Endometrial microvascular endothelial cells (primary cell): ENCODE measurements around the gene GNAI1. TPM values are rescaled to one million over a fixed set of nuclear protein-coding genes. Genes with fewer than 3 reads are reported as not detected.

ENCODE experiments used
- in situ Hi-C: cut with HindIII; loops from 2 replicates; pipeline ENCODE4 v1.10.0; 2017; ENCODE audit warnings: low sequenced_read_pairs, low pct_unique_long_range_greater_than_20kb; ENCODE audit errors: inconsistent ontology term
- total RNA-seq: library from RNA; depleted of rRNA; stranded (reverse); fragments of >200 nt; gene quantifications from one replicate; pipeline ENCODE4 v1.2.3, GENCODE V29; 2015; ENCODE audit errors: inconsistent ontology term

The GNAI1 gene
- total RNA-seq, 1 donor from 2014 or later: 25.3 TPM

- in situ Hi-C loops: no loop called here
Observed at GRCh38 chr7:80187279-80187678, 52.6 kb downstream of the GNAI1 start.

- in situ Hi-C loops: no loop called here
Observed at GRCh38 chr7:80187727-80188126, 53.1 kb downstream of the GNAI1 start.

- in situ Hi-C loops: no loop called here
Observed at GRCh38 chr7:80189638-80190037, 55.0 kb downstream of the GNAI1 start.

- in situ Hi-C loops: no loop called here
Observed at GRCh38 chr7:80197627-80198026, 63.0 kb downstream of the GNAI1 start.

GRCh38 chr7:80199051-80199450, 64.4 kb downstream of the GNAI1 start:
- in situ Hi-C loops: no loop called here

GRCh38 chr7:80204454-80204853, 69.8 kb downstream of the GNAI1 start:
- in situ Hi-C loops: no loop called here

- in situ Hi-C loops: no loop called here
Observed at GRCh38 chr7:80204919-80205318, 70.3 kb downstream of the GNAI1 start.

- in situ Hi-C loops: no loop called here
Observed at GRCh38 chr7:80206763-80207162, 72.1 kb downstream of the GNAI1 start.

GRCh38 chr7:80207501-80207900, 72.9 kb downstream of the GNAI1 start:
- in situ Hi-C loops: no loop called here

GRCh38 chr7:80208700-80209099, 74.1 kb downstream of the GNAI1 start:
- in situ Hi-C loops: no loop called here

GRCh38 chr7:80210400-80210799, 75.8 kb downstream of the GNAI1 start:
- in situ Hi-C loops: no loop called here

- in situ Hi-C loops: no loop called here
Observed at GRCh38 chr7:80213814-80214213, 79.2 kb downstream of the GNAI1 start.

- in situ Hi-C loops: no loop called here
Observed at GRCh38 chr7:80215734-80216133, 81.1 kb downstream of the GNAI1 start.

GRCh38 chr7:80216996-80217842, 82.6 kb downstream of the GNAI1 start:
- in situ Hi-C loops: no loop called here

GRCh38 chr7:80218723-80219122, 84.1 kb downstream of the GNAI1 start:
- in situ Hi-C loops: no loop called here

GRCh38 chr7:80220022-80220634, 85.5 kb downstream of the GNAI1 start:
- in situ Hi-C loops: no loop called here

GRCh38 chr7:80224415-80224814, 89.8 kb downstream of the GNAI1 start:
- in situ Hi-C loops: no loop called here

GRCh38 chr7:80225361-80225760, 90.7 kb downstream of the GNAI1 start:
- in situ Hi-C loops: no loop called here

GRCh38 chr7:80226629-80227028, 92.0 kb downstream of the GNAI1 start:
- in situ Hi-C loops: no loop called here

- in situ Hi-C loops: no loop called here
Observed at GRCh38 chr7:80230327-80230726, 95.7 kb downstream of the GNAI1 start.
